ENCODE measurements around the gene RCC1. TPM values are rescaled to one million over a fixed set of nuclear protein-coding genes. Genes with fewer than 3 reads are reported as not detected.
"Not testable (repeated sequence)": the region's sequence is repeated elsewhere in the genome, so short reads cannot be mapped to it uniquely, and the experiment has no call there.

RCC1 gene
- total RNA-seq, 1 experiment from 2014 or later, result 42.4 TPM

DNA sequence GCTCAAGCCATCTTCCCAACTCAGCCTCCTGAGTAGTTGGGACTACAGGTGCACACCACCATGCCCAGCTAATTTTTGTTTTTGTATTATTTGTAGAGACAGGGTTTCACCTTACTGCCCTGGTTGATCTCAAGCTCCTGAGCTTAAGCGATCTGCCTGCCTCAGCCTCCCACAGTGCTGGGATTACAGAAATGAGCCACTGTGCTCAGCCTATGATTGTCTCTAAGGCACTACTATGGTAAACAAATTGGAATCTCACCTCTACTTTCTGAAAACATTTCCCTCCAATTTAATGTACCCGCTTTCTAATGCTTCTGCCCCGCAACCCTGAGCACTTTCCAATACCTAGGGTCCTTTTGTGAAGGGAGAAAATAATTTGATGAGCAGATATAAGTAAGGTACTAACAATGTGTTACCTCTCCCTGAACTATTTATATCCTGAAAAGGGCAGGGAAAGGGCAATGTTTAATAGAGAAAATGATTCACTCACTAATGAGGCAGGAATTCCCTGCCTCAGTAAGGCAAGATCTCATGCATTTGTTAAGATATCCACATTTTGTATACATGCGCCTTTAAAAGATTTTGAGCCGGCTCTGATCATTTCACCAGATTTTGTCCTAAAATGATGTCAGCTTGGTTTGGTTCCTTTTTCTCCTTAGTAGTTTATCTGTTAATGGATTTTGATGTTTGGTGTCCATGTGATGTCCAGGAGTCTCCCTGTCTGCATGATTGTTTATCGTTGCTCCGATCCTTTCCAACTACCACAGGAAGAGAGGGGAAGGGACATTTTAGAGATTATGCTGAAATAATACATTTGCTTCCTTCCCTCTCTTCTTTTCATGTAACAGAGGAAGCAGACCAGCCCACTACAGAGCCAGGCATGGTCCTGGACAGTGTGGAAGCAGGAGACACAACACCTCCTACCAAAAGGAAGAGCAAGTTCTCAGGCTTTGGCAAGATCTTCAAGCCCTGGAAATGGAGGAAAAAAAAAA lies 47.3 kb upstream of the RCC1 start:
- BruUV-seq (replicated peaks), result no TSS peak
- Mint-ChIP-seq H3K9me3 (ENCODE audit: unreplicated experiment) (no peaks in the 10 kb centered on the region), H3K36me3 (ENCODE audit: insufficient read depth, unreplicated experiment) (peaks cover 47% of the 10 kb centered on the region), H3K27me3 (ENCODE audit: insufficient read depth, unreplicated experiment) (no peaks in the 10 kb centered on the region), H3K4me1 (ENCODE audit: insufficient read depth, unreplicated experiment) (peaks cover 30% of the 10 kb centered on the region), H3K27ac (ENCODE audit: low read depth, unreplicated experiment) (no peak overlapping the region), H3K4me3 (ENCODE audit: unreplicated experiment) (no peak overlapping the region)
- DNase-seq (ENCODE audit: unreplicated experiment), result no peak
- intact Hi-C loops (cut with micrococcal nuclease), result no loop called here
- ChIA-PET CTCF (no interaction called here), POLR2A (interaction anchor here (1.2 kb wide), 1 partner anchor 53 kb away, joined by 3 read pairs; no protein-coding TSS in a partner anchor)
- TF ChIP-seq, protein P1, sequence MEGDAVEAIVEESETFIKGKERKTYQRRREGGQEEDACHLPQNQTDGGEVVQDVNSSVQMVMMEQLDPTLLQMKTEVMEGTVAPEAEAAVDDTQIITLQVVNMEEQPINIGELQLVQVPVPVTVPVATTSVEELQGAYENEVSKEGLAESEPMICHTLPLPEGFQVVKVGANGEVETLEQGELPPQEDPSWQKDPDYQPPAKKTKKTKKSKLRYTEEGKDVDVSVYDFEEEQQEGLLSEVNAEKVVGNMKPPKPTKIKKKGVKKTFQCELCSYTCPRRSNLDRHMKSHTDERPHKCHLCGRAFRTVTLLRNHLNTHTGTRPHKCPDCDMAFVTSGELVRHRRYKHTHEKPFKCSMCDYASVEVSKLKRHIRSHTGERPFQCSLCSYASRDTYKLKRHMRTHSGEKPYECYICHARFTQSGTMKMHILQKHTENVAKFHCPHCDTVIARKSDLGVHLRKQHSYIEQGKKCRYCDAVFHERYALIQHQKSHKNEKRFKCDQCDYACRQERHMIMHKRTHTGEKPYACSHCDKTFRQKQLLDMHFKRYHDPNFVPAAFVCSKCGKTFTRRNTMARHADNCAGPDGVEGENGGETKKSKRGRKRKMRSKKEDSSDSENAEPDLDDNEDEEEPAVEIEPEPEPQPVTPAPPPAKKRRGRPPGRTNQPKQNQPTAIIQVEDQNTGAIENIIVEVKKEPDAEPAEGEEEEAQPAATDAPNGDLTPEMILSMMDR (IDR thresholded peaks at IDR 0.05; ENCODE audit: unreplicated experiment), result no peak

DNA sequence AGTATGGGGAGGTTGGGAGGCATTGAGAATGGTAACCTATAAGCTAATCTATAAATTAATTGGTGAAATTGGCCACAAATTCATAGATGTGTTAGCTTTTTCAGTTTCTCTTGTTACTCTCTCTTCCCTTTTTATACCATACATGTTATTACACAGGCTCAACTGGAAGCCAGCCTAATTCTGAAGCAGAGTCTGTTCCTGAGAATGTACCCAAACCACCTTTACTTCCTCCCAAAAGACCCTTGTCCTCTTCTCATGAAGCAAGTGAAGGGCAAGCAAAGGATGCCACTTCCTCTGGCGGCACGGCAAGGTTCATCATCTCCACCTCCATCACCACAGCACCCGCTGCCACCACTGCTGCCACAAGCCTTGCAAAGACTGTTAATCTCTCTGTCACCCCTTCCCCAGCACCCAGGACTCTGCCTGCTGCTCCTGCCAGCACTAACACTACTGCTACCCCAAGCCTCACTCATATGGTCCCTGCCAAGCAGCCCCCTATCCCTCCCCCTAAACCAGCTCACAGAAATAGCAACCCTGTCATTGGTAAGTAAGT lies 39.5 kb upstream of the RCC1 start:
- intact Hi-C loops (cut with micrococcal nuclease), result no loop called here
- H3K36me3 Mint-ChIP-seq (ENCODE audit: insufficient read depth, unreplicated experiment), result peaks cover 72% of the 10 kb centered on the region
- no peak overlapping the region for H3K4me3 Mint-ChIP-seq (ENCODE audit: unreplicated experiment)
- TF ChIP-seq, protein P1 (IDR thresholded peaks at IDR 0.05; ENCODE audit: unreplicated experiment), result no peak
- H3K4me1 Mint-ChIP-seq (ENCODE audit: insufficient read depth, unreplicated experiment), result no peaks in the 10 kb centered on the region
- POLR2A ChIA-PET, result interaction anchor here (0.6 kb wide), 2 partner anchors 99 to 115 kb away, joined by 3 read pairs; no protein-coding TSS in a partner anchor
- BruUV-seq (replicated peaks), result TSS peak; percentile 14
- H3K27me3 Mint-ChIP-seq (ENCODE audit: insufficient read depth, unreplicated experiment), result no peaks in the 10 kb centered on the region
- no peak for DNase-seq (ENCODE audit: unreplicated experiment)
- CTCF ChIA-PET, result interaction anchor here (0.6 to 0.7 kb wide), 2 partner anchors 34 to 107 kb away, joined by 3 read pairs; no protein-coding TSS in a partner anchor
- no peaks in the 10 kb centered on the region for H3K9me3 Mint-ChIP-seq (ENCODE audit: unreplicated experiment)
- H3K27ac Mint-ChIP-seq (ENCODE audit: low read depth, unreplicated experiment), result no peak overlapping the region

DNA sequence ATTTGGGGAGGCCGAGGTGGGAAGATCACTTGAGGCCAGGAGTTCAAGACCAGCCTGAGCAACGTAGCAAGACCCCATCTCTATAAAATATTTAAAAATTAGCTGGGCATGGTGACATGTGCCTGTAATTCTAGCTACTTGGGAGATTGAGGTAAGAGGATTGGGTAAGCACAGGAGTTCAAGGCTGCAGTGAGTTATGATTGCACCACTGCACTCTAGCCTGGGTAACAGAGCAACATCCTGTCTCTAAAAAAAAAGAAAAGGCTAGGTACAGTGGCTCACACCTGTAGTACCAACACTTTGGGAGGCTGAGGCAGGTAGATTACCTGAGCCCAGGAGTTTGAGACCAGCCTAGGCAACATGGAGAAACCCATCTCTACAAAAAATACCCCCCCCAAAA lies 35.7 kb upstream of the RCC1 start:
- CTCF ChIA-PET, result interaction anchor here (0.7 to 2.1 kb wide), 2 partner anchors 60 to 639 kb away, joined by 3 to 6 read pairs; no protein-coding TSS in a partner anchor

DNA sequence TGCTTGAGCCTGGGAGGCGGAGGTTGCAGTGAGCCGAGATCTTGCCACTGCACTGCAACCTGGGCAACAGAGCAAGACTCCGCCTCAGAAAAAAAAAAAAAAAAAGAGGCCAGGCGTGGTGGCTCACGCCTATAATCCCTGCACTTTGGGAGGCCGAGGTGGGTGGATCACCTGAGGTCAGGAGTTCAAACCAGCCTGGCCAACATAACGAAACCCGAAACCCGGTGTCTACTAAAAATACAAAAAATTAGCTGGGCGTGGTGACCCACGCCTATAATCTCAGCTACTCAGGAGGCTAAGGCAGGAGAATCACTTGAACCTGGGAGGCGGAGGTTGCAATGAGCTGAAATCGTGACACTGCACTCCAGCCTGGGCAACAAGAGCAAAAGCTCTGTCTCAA lies 26.3 kb upstream of the RCC1 start:
- H3K27ac Mint-ChIP-seq (ENCODE audit: low read depth, unreplicated experiment); DNase-seq (ENCODE audit: unreplicated experiment); H3K4me3 Mint-ChIP-seq (ENCODE audit: unreplicated experiment); H3K27me3 Mint-ChIP-seq (ENCODE audit: insufficient read depth, unreplicated experiment); H3K4me1 Mint-ChIP-seq (ENCODE audit: insufficient read depth, unreplicated experiment); intact Hi-C loops (cut with micrococcal nuclease); BruUV-seq (replicated peaks); H3K9me3 Mint-ChIP-seq (ENCODE audit: unreplicated experiment): not testable (repeated sequence)
- H3K36me3 Mint-ChIP-seq (ENCODE audit: insufficient read depth, unreplicated experiment), result peaks cover 90% of the 10 kb centered on the region
- POLR2A ChIA-PET, result interaction anchor here (0.8 kb wide), 1 partner anchor 26 kb away, joined by 3 read pairs; the partner anchor contains the start of gene RCC1
- CTCF ChIA-PET, result interaction anchor here (0.6 kb wide), 2 partner anchors 48 to 122 kb away, joined by 3 to 4 read pairs; no protein-coding TSS in a partner anchor

More for the DNA sequence above, 35.7 kb upstream of the RCC1 start:
- peaks cover 73% of the 10 kb centered on the region for H3K36me3 Mint-ChIP-seq (ENCODE audit: insufficient read depth, unreplicated experiment)
- H3K4me3 Mint-ChIP-seq (ENCODE audit: unreplicated experiment), result no peak overlapping the region
- DNase-seq (ENCODE audit: unreplicated experiment), result peak; percentile 18
- H3K27me3 Mint-ChIP-seq (ENCODE audit: insufficient read depth, unreplicated experiment), result no peaks in the 10 kb centered on the region
- TF ChIP-seq, protein P1 (IDR thresholded peaks at IDR 0.05; ENCODE audit: unreplicated experiment), result no peak
- H3K27ac Mint-ChIP-seq (ENCODE audit: low read depth, unreplicated experiment), result no peak overlapping the region
- H3K4me1 Mint-ChIP-seq (ENCODE audit: insufficient read depth, unreplicated experiment), result no peaks in the 10 kb centered on the region
- intact Hi-C loops (cut with micrococcal nuclease), result no loop called here
- POLR2A ChIA-PET, result interaction anchor here (1.4 kb wide), 1 partner anchor 18 kb away, joined by 3 read pairs; no protein-coding TSS in a partner anchor
- BruUV-seq (replicated peaks), result no TSS peak
- no peaks in the 10 kb centered on the region for H3K9me3 Mint-ChIP-seq (ENCODE audit: unreplicated experiment)
